Right ventricle myocardium superior (tissue), 1 donor: ENCODE data around the gene FUT7. TPM values are rescaled to one million over a fixed set of nuclear protein-coding genes. Genes with fewer than 3 reads are reported as not detected.

Source experiments
- ATAC-seq: fragments of 200-7000 bp; cut with Tn5 transposase; one replicate; pipeline ENCODE4 v1.9.1; 2020; ENCODE audit warnings: mild to moderate bottlenecking; ENCODE audit not compliant: poor library complexity
- DNase-seq: peaks from one replicate; pipeline ENCODE4 v3.0.0-alpha.2; 2020
- intact Hi-C: fragments of 100-400 bp; cut with DNase I; formaldehyde crosslinking; loops from one replicate; pipeline ENCODE4 v1.11.2; 2022
- total RNA-seq: library from RNA; stranded (reverse); fragmentation: NEBNext Ultra II Directional; extraction: Animal tissue kit (Norgen Biotek cat#: 25700); gene quantifications from one replicate; pipeline ENCODE4 v1.2.1, GENCODE V29; 2021
- donor health status: DM: no; HTN: yes; CAD: no; lungs with severe emphysema.

The FUT7 gene
- total RNA-seq, 1 donor from 2014 or later: not detected

- ATAC-seq: no peak
- intact Hi-C loops: no loop called here
- peak; percentile 40 for DNase-seq
These were observed 22.4 kb upstream of the FUT7 start, which contains the start of gene ENTPD2 for GRCh38 chr9:137053944-137054931. Gene ENTPD2, minus strand, starts transcription at chr9:137054061. Its CDS starts 64 bp downstream, at chr9:137053997.

GRCh38 chr9:137052998-137053943 lies 21.4 kb upstream of the FUT7 start:
- ATAC-seq: no peak

GRCh38 chr9:137052293-137052692 lies 20.4 kb upstream of the FUT7 start:
- no peak for ATAC-seq
- DNase-seq: no peak
- intact Hi-C loops: no loop called here

More at GRCh38 chr9:137052998-137053943, 21.4 kb upstream of the FUT7 start:
- intact Hi-C loops: no loop called here
- peak; percentile 41 for DNase-seq

- intact Hi-C loops: no loop called here
- no peak for DNase-seq
- ATAC-seq: no peak
These were observed 19.3 kb upstream of the FUT7 start for GRCh38 chr9:137051145-137051724.

GRCh38 chr9:137050570-137050969 lies 18.7 kb upstream of the FUT7 start:
- intact Hi-C loops: no loop called here
- DNase-seq: no peak
- no peak for ATAC-seq

GRCh38 chr9:137049544-137050449 lies 17.9 kb upstream of the FUT7 start:
- DNase-seq (no peak), ATAC-seq (no peak)

GRCh38 chr9:137048655-137049543 lies 17.0 kb upstream of the FUT7 start:
- intact Hi-C loops: no loop called here
- ATAC-seq (no peak), DNase-seq (no peak)

More at GRCh38 chr9:137049544-137050449, 17.9 kb upstream of the FUT7 start:
- intact Hi-C loops: no loop called here

GRCh38 chr9:137046088-137046787 lies 14.3 kb upstream of the FUT7 start, which contains the start of gene NPDC1:
Gene NPDC1, minus strand, starts transcription at chr9:137046177. Its CDS starts 188 bp downstream, at chr9:137045989.
- DNase-seq (peak; percentile 90), ATAC-seq (peak; percentile 82)
- intact Hi-C loops: no loop called here

GRCh38 chr9:137045294-137046087 lies 13.6 kb upstream of the FUT7 start:
- peak; percentile 11 for ATAC-seq
- DNase-seq: peak; percentile 72
- intact Hi-C loops: no loop called here

GRCh38 chr9:137044502-137045177 lies 12.8 kb upstream of the FUT7 start:
- no peak for ATAC-seq
- DNase-seq: no peak
- intact Hi-C loops: no loop called here

GRCh38 chr9:137044037-137044436 lies 12.1 kb upstream of the FUT7 start:
- ATAC-seq: no peak
- intact Hi-C loops: no loop called here
- DNase-seq: no peak

- DNase-seq: peak; percentile 79
- intact Hi-C loops: no loop called here
- no peak for ATAC-seq
These were observed 11.2 kb upstream of the FUT7 start for GRCh38 chr9:137042751-137043727.

GRCh38 chr9:137041124-137041523 lies 9.2 kb upstream of the FUT7 start:
- no peak for DNase-seq
- intact Hi-C loops: no loop called here
- ATAC-seq: no peak

GRCh38 chr9:137040568-137040967 lies 8.7 kb upstream of the FUT7 start:
- intact Hi-C loops: no loop called here
- DNase-seq (no peak), ATAC-seq (no peak)
